GM23248 (cell line): ENCODE data around the gene CAV2.

Experiments
- EZH2 ChIP-seq: fragments of 200-600 bp; sonication (generic); IDR thresholded peaks from 2 replicates; pipeline ENCODE4 v1.6.1; 2018; ENCODE audit warnings: antibody characterized with exemption, mild to moderate bottlenecking; ENCODE audit not compliant: insufficient read depth, poor library complexity, severe bottlenecking
- EZH2phosphoT487 ChIP-seq: fragments of 200-600 bp; sonication (generic); IDR thresholded peaks from 2 replicates; pipeline ENCODE4 v1.6.1; 2018; ENCODE audit warnings: antibody characterized with exemption, moderate library complexity, mild to moderate bottlenecking, low read depth; ENCODE audit not compliant: insufficient read depth

DNA sequence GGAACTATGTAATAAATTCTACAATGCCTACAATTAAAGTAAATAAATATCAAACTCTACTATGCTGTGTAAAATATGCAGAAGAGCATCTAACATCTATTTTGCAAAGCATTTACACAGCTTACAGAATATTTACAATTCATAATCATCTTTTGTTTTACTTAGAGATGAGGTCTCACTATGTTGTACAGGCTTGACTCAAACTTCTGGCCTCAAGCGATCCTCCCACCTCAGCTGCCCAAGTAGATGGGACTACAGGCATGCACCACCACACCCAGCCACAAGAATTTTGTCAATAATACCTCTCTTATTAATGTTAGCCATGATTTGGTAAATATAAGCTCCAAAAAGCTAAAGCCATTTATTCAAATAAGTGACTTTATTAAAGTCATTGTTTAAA is 21.9 kb upstream of the CAV2 start:
- TF ChIP-seq EZH2, result no peak
- TF ChIP-seq EZH2phosphoT487, result no peak
